WI38 (cell line): ENCODE data around the gene C9orf72.

Source experiments
- H3K4me3 ChIP-seq: 2 replicates; pipeline ENCODE4 v1.5.1; 2011; ENCODE audit warnings: low read depth, mild to moderate bottlenecking, control low read depth, low read length
- TF ChIP-seq, protein P1 (sequence below): IDR thresholded peaks from 2 replicates; pipeline ENCODE4 v1.5.1; 2012; ENCODE audit warnings: low read depth, mild to moderate bottlenecking, control low read depth, low read length

C9orf72 gene

GRCh38 chr9:27554712-27555111 lies 18.6 kb downstream of the C9orf72 start:
- TF ChIP-seq, protein P1, sequence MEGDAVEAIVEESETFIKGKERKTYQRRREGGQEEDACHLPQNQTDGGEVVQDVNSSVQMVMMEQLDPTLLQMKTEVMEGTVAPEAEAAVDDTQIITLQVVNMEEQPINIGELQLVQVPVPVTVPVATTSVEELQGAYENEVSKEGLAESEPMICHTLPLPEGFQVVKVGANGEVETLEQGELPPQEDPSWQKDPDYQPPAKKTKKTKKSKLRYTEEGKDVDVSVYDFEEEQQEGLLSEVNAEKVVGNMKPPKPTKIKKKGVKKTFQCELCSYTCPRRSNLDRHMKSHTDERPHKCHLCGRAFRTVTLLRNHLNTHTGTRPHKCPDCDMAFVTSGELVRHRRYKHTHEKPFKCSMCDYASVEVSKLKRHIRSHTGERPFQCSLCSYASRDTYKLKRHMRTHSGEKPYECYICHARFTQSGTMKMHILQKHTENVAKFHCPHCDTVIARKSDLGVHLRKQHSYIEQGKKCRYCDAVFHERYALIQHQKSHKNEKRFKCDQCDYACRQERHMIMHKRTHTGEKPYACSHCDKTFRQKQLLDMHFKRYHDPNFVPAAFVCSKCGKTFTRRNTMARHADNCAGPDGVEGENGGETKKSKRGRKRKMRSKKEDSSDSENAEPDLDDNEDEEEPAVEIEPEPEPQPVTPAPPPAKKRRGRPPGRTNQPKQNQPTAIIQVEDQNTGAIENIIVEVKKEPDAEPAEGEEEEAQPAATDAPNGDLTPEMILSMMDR = no peak
- no peak overlapping the region for H3K4me3 ChIP-seq

DNA sequence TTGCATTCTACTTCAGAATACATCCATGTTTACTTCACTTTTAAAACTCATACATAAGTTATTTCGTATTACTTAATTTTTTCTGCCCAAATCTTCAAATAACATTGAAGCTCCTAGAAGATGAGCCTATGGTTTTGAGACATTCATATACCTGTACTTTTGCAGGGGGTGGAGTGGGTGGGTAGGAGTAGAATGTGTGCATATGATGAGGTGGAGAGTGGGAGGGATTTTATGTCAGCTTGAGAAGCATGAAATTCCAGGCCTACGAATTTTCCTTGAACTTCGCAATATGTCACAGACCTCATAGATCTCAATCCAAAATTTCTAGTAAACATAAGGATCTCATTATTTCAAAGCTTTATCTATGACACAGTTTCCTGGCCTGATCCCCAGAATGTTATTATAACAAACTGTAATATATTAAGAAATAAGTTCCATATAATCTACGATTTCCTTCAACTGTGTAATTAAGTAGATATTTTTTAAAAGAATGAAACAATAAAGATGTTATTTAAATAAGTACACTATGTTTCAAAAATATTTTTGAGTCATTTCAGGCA lies 24.0 kb downstream of the C9orf72 start:
- TF ChIP-seq, protein P1 = no peak

DNA sequence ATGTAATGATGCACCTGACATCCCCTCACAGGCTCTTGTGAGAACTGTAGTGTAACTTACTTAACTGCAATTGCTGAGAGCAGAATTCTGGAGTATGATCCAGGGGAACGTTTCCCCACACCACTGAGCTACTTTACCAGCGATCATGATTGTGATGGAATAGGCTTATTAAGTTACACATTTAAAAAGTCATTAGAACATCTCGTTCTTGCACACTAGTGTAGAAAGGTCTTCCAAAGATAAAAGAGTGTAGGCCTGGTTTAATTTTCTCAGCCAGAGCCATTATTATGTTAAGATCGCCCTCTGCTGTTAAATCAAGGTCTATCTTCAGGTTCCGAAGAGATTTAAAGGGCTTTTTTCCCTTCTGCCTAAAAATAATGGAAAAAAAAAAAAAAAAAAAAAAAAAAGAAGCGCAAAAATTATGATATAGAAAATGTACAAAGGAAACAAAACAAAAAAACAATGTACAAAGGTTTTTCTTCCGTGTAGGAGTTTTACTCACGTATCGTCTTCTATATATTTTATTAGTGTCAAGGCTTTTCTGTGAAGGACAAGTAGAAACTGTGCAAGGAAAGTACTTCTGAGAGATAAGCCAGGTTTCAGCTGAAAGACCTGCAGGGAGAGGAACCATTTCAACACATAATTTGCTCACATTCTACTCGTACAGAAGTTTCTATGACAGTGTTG lies 25.1 kb downstream of the C9orf72 start:
- TF ChIP-seq, protein P1 = no peak

More for the DNA sequence above, 24.0 kb downstream of the C9orf72 start:
- H3K4me3 ChIP-seq = no peak overlapping the region

DNA sequence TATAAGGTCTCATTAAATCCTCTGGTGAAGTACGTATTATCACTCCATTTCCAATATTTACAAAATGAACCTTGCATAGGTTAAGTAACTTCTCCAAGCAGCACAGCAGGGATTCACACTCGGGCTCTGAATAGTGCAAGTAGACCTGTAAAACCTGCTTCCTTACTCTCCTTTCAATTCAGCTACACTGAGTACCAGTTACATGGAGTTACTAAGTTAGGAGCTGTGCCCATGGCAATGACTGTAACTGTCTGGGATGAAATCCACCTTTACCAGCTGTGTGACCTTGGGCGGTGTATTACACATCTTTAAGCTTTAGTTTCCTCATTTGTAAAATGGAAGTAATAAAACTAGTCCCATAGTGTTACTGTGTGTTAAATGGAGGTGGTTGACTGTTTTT lies 27.8 kb downstream of the C9orf72 start:
- no peak overlapping the region for H3K4me3 ChIP-seq
- TF ChIP-seq, protein P1 = no peak

More for the DNA sequence above, 25.1 kb downstream of the C9orf72 start:
- H3K4me3 ChIP-seq = no peak overlapping the region

DNA sequence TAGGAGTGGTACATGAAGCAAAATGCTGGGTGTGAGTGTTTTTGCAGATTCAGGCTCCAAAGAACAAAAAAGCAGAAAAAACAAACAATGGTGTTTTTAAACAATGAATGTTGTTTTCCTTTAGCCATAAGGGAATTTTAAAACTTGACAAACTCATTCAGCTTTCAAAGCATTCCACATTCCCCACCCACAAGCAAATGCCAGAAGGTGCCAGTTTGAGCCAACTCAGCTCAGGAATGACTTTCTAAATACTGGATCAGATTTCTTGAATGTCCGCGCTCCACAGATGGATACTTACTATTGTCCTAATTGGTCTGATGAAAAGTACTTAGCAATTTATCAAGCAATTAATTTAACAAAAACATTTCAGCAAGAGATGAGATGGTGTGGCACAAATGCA lies 30.8 kb downstream of the C9orf72 start:
- H3K4me3 ChIP-seq = no peak overlapping the region
- TF ChIP-seq, protein P1 = no peak

- TF ChIP-seq, protein P1 = no peak
- no peak overlapping the region for H3K4me3 ChIP-seq
Measured at GRCh38 chr9:27541740-27542139, 31.5 kb downstream of the C9orf72 start.

- TF ChIP-seq, protein P1 = no peak
- no peak overlapping the region for H3K4me3 ChIP-seq
Measured at GRCh38 chr9:27540502-27540901, 32.8 kb downstream of the C9orf72 start.
